HG02623 (cell line): Measurements from ENCODE around the gene ABCA12.

Experiments used
- ATAC-seq: cut with Tn5 transposase; IDR thresholded peaks from one replicate; pipeline ENCODE4 v1.9.1; 2021; ENCODE audit warnings: moderate library complexity; ENCODE audit not compliant: unreplicated experiment

ABCA12 gene

DNA sequence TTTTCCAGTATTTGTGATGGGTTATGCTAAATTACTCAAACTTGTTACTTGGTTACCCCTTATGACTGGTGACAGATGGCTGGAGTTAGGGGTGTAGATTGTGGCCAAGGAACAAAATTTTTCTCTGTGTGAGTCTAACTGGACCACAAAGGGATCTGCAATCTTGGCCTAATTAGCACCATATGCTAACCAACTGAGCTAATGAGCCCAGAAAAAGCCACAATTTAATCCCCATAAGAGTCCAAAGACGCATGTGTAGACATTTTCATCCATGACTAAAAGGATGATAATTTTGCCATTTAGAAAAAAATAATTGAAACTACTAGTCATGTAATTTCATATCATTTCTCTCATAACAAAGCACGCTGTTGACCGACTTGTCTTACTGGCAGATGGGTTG is 151.2 kb downstream of the ABCA12 start:
- no peak for ATAC-seq

DNA sequence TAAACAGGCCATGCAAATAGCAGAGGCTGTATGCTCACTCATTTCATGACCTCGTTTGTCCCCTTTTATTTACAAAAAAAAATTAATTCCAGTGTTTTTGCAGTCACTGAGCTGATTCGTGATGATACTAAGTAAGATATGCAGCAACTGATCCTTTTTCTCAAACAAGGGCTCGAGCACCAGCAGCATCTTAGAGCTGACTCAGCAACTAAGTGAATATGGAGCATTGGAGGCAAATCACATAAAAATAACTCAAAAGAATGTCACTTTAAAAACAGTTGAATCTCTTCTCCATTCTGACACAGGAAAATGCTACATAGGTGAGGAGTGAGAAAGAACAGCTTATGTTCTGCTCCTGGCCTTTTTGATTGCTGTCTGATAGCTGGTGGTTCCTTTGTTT is 152.8 kb downstream of the ABCA12 start:
- no peak for ATAC-seq

DNA sequence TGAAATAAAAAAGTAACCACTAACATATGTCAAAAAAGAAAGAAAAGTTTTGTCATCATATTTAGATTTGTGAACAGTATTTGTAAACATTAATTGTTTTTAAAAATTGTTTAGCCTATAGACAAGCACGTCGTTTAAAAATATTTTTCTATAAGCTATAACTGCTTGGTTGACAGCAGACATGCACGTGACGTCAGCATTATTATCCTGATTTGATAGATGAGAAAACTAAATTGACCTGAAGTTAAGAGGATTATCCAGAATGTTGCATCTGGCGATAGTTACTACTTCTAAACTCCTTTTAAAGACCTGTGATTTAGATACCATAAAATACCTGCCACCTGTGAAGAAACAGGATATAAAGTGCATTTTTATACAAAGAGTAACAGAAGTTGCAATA is 172.0 kb downstream of the ABCA12 start:
- no peak for ATAC-seq

DNA sequence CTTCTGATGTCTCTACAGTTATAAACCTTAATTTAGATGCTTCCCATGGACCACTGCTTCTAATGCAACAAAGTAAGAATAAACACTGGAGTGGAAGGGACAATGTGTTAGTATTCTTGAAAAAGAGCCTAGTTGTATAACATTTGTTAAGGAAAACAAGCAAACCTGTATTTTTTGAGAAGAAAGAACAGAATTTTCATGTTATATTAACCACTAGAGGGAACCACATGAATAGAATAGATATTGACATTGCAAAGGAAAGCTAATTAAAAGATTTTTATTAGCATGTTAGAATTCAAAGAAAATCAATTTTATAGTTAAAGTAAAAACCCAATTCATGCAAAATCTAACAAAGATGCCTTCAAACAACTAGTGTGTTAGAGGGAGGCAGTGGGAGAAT is 177.7 kb downstream of the ABCA12 start:
- ATAC-seq, result no peak

DNA sequence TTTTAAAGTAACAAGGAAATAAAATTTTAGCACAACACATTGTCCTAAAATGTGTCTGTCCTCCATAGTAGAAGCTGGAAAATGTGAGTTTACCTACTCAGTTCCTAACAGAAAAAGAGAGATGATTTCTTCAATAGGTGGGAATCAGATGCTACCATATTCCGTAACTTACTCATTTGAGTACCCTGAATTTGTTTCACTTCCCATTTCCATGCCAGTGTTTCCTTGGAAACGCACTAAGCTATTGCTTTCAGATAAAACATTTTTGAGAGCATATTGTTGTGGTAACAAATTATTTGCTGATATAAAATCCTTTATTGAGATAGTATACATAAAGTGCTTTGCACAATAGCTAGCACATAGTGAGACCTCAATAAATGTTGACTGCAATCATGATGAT is 191.5 kb downstream of the ABCA12 start:
- ATAC-seq, result no peak

DNA sequence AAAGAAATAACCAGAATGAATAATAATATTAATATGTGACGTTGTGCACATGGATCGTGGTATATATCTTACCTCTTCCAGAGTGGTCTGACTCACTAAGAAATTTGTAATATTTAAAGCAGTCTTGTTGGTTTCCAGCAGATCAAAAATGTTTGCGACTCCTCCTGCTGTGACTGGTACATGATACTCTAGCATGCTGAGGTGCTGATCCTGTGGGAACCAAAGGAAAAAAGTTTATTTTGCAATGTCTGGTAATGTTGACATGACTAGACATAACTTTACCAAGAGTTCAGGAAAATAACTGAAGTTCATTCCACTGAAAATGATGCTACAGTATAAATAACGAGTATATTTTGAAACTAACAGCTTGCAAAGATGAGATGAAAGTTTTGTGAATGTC is 204.4 kb downstream of the ABCA12 start:
- no peak for ATAC-seq

DNA sequence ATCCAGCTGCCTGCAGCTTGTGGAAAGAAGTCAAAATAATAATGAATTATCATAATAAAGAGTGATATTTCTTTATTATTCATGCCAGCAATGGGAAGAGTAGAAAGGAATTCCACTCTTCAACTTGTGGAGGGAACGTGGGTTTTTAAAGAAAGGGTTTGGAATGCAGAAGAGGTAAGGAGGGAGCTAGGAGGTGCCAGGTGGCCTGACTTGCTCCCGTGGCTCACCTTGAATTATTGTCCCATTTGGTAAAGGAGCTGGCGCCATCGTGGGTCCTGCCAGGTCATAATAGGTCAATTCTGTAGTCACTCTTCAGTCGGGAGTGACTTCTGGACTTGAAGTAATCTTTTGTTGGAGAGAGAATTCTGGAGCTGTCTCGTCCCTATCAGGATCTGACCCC is 233.8 kb downstream of the ABCA12 start:
- no peak for ATAC-seq

DNA sequence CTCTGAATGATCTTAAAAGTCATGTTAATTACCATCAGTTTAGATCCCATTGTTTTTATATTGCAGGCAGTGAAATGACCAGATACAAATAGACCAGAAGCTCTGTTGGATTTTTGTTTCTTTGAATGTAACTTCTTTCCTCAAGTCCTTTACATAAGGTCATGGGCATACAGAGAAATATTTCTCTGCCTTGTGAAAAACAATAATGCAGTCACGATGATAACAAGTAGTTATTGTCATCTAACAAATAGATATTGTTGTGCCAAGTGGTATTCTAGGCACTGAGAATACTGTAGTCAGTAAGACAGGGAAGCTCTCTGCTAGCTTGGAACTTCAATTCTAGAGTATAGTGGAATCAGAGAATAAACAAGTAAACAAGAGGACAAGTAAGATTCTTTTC is 234.2 kb downstream of the ABCA12 start:
- ATAC-seq, result no peak

DNA sequence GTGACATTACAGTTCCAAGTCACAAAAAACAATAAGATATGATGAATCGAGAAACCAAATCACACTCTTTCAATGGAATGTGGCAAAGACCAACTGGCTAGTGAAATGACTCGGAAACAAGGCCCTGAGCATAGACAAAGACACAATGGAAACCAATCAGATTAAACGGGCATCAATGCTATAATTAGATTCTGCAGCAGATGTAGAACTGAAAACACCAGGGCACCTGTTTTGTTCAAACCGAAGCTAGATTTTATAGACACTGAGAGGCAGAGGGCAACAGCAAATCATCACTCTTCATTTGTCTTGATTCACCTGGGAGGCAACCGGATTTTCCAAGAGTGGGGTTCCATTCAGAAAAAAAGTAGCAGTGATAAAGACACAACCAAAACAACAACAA is 236.1 kb downstream of the ABCA12 start:
- ATAC-seq, result no peak

DNA sequence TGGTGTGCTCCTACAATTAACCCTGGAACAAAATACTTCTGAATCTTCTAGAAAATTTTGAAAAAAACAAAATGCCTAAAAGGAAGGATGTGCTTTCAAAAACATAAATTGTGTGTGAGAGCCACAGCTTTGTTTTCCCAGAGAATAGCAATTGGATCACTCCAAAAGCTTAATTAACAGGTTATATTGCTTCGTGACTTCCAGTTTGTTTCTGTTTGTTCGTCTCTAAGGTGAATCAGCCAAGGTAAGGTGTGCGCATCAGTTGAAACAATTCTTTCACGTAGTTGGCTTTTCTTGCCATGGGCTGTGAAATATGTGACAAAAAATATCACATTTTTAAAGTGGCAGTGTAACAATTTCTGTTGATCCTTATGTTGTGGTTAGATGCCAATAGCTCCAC is 238.7 kb downstream of the ABCA12 start:
- ATAC-seq, result no peak

DNA sequence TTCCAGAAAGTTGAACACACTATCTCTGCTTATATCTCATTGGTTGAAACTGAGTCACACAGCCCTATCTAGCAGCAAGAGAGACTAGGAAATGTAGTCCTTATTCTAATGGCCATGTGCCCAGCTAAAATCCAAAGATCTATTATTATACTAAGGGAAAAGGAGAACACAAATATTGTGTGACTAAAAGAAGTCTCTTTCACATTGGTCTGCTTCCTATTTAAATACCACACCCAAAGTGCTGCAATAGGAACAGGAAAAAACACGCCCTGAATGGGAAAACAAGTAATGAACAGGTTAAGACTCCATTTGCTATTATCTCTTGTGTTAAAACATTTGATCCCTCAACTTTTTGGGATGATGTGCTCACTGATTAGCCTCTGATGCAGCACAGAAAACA is 242.2 kb downstream of the ABCA12 start:
- no peak for ATAC-seq

DNA sequence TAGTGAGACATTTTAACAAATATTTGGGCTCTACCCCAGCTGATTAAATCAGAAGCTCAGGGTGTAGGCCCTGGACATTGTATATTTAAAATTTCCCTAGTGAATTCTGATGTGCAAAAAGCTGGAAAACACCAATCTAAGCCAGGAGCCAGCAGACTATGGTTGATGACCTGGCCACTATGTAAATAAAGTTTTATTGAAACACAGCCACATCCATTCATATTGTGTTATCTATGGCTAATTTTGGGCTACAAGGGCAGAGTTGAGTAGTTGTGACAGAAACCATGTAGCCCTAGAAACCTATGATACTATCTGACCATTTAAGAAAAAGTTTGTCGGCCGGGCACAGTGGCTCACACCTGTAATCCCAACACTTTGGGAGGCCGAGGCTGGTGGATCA is 243.0 kb downstream of the ABCA12 start:
- ATAC-seq, result no peak

DNA sequence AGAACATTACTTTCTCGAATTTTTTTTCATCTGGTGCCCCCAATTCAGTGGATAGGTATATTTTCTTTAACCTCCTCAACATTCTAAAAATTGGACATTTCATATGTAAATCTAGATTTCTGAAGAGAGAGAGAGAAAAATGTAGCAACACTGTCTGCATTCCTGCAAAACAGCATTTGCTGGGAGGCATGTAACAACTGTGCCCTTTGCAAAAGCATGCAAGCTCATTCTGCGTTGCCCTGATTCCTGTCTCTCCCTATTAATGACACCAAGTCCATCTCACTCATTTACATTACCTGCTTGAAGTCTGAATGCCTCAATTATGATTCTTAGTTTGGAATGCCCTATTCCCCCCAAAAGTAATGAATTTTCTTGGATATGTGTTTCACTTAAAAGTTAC is 249.1 kb downstream of the ABCA12 start:
- ATAC-seq, result no peak

DNA sequence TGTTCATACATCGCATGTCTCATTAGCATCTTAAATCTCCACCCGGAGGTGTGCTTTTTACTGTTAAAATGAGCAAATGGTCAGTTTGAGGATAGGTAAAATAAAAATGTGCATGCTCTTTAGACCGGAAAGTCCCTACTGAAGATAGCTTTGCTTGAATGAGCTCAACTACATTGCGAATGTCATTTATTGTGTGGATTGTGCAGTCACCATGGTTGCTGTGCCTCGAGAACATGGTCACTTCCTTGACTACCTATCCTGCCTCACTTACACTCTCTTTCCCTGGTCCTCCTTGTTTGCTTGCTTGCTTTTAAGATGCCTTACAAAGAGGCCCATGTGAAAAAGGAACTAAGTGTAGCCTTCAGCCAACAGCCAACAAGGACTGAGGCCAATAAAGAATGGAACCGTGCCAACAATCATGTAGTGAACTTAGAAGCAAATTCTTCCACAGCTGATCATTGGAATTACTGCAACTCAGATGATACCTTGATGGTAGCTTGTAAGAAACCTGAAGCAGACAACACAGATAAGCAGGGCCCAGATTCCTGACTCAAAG is 256.7 kb downstream of the ABCA12 start:
- ATAC-seq, result no peak
